Vagina (tissue), 2 donors: ENCODE results near the gene TTF2. TPM values are rescaled to one million over a fixed set of nuclear protein-coding genes. Genes with fewer than 3 reads are reported as not detected.

Experiments used
- DNase-seq, 2 donors: peaks; one replicate each; pipeline ENCODE4 v3.0.0-alpha.2; 2017; ENCODE audit errors: extremely low spot score in 2 of 2
- H3K27ac ChIP-seq: fragments of 200-600 bp; sonication (generic); one replicate; pipeline ENCODE4 v1.5.1; 2019
- H3K27me3 ChIP-seq: fragments of 200-600 bp; sonication (generic); one replicate; pipeline ENCODE4 v1.5.1; 2019
- H3K36me3 ChIP-seq, 2 donors: fragments of 200-600 bp; sonication (generic); one replicate each; pipeline ENCODE4 v1.5.1; 2017 to 2019
- H3K4me1 ChIP-seq: fragments of 200-600 bp; sonication (generic); one replicate; pipeline ENCODE4 v1.5.1; 2019
- H3K4me3 ChIP-seq, 2 donors: fragments of 200-600 bp; sonication (generic); 1 replicate in 1 of 2; 2 replicates in 1 of 2; pipeline ENCODE4 v1.5.1; 2016 to 2019
- H3K9me3 ChIP-seq: fragments of 200-600 bp; sonication (generic); one replicate; pipeline ENCODE4 v1.5.1; 2019
- POLR2A ChIP-seq, 2 donors: fragments of 450-650 bp; IDR thresholded peaks; one replicate each; pipeline ENCODE4 v1.6.1; 2017; ENCODE audit warnings: antibody characterized with exemption in 2 of 2, mild to moderate bottlenecking in 2 of 2, moderate library complexity in 2 of 2
- POLR2AphosphoS5 ChIP-seq, 2 donors: sonication (generic); formaldehyde crosslinking; IDR thresholded peaks; one replicate each; pipeline ENCODE4 v1.9.0; 2017; ENCODE audit warnings: antibody characterized with exemption in 2 of 2, mild to moderate bottlenecking in 2 of 2, low read depth in 1 of 2; ENCODE audit not compliant: insufficient read depth in 1 of 2
- intact Hi-C: fragments of 100-400 bp; cut with DNase I; formaldehyde crosslinking; loops from one replicate; pipeline ENCODE4 v1.15.1; 2023
- total RNA-seq: library from RNA; depleted of rRNA; stranded (reverse); fragments of >200 nt; gene quantifications from one replicate; pipeline ENCODE4 v1.2.3, GENCODE V29; 2016
- TF ChIP-seq, protein P1 (sequence below), 3 experiments: fragments of 450-650 bp in 2 of 3; fragments of 200-600 bp in 1 of 3; sonication (generic) in 1 of 3; IDR thresholded peaks; one replicate each; pipeline ENCODE4 v1.5.1; 2017 to 2019; ENCODE audit warnings: antibody characterized with exemption in 3 of 3, mild to moderate bottlenecking in 2 of 3, moderate library complexity in 2 of 3

Gene TTF2
- total RNA-seq, 1 donor from 2014 or later: 7.6 TPM

DNA sequence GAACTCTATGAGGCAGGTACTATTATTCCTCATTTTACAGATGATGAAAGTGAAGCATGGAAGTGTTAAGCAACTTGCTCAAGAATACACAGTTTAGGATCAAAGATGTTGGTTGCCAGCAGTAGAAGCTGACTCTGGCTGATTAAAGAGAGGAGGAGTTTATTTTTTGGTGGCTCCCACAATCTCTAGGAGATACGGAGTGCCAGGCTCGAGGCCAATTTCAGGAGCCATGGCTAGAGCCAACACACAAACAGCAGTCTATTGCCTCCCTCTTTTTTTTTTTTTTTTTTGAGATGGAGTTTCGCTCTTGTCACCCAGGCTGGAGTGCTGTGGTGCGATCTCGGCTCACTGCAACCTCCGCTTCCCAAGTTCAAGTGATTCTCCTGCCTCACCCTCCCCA is 19.6 kb downstream of the TTF2 start:
- peaks cover 0 to 52% of the 10 kb centered on the region in 2 donors for H3K36me3 ChIP-seq
- TF ChIP-seq POLR2A (IDR thresholded peaks at IDR 0.05) (no peak), POLR2AphosphoS5 (IDR thresholded peaks at IDR 0.05; ENCODE audit: insufficient read depth in 1 of 2, low read depth in 1 of 2) (no peak)
- TF ChIP-seq, protein P1, sequence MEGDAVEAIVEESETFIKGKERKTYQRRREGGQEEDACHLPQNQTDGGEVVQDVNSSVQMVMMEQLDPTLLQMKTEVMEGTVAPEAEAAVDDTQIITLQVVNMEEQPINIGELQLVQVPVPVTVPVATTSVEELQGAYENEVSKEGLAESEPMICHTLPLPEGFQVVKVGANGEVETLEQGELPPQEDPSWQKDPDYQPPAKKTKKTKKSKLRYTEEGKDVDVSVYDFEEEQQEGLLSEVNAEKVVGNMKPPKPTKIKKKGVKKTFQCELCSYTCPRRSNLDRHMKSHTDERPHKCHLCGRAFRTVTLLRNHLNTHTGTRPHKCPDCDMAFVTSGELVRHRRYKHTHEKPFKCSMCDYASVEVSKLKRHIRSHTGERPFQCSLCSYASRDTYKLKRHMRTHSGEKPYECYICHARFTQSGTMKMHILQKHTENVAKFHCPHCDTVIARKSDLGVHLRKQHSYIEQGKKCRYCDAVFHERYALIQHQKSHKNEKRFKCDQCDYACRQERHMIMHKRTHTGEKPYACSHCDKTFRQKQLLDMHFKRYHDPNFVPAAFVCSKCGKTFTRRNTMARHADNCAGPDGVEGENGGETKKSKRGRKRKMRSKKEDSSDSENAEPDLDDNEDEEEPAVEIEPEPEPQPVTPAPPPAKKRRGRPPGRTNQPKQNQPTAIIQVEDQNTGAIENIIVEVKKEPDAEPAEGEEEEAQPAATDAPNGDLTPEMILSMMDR (IDR thresholded peaks at IDR 0.05): no peak
- no peak overlapping the region for H3K27ac ChIP-seq
- H3K4me1 ChIP-seq: no peaks in the 10 kb centered on the region
- H3K27me3 ChIP-seq: no peaks in the 10 kb centered on the region
- intact Hi-C loops: no loop called here
- H3K9me3 ChIP-seq: no peaks in the 10 kb centered on the region
- DNase-seq: no peak
- H3K4me3 ChIP-seq: no peak overlapping the region

- DNase-seq: no peak
- no peak overlapping the region for H3K27ac ChIP-seq
- TF ChIP-seq POLR2AphosphoS5 (IDR thresholded peaks at IDR 0.05; ENCODE audit: insufficient read depth in 1 of 2, low read depth in 1 of 2): no peak
- TF ChIP-seq POLR2A (IDR thresholded peaks at IDR 0.05): no peak
- TF ChIP-seq, protein P1 (IDR thresholded peaks at IDR 0.05): no peak
- no peak overlapping the region for H3K4me3 ChIP-seq
- no peaks in the 10 kb centered on the region for H3K9me3 ChIP-seq
- peaks cover 0 to 29% of the 10 kb centered on the region in 2 donors for H3K36me3 ChIP-seq
- intact Hi-C loops: no loop called here
- H3K4me1 ChIP-seq: no peaks in the 10 kb centered on the region
- H3K27me3 ChIP-seq: no peaks in the 10 kb centered on the region
Measured at GRCh38 chr1:117084231-117084630, 24.1 kb downstream of the TTF2 start.

GRCh38 chr1:117087686-117088085 is 27.6 kb downstream of the TTF2 start:
- no peaks in the 10 kb centered on the region for H3K9me3 ChIP-seq
- no peak for DNase-seq
- no peaks in the 10 kb centered on the region for H3K27me3 ChIP-seq
- intact Hi-C loops: no loop called here
- no peak overlapping the region for H3K4me3 ChIP-seq
- no peak for TF ChIP-seq POLR2A (IDR thresholded peaks at IDR 0.05)
- TF ChIP-seq, protein P1 (IDR thresholded peaks at IDR 0.05): no peak
- TF ChIP-seq POLR2AphosphoS5 (IDR thresholded peaks at IDR 0.05; ENCODE audit: insufficient read depth in 1 of 2, low read depth in 1 of 2): no peak
- no peaks in the 10 kb centered on the region for H3K36me3 ChIP-seq
- no peaks in the 10 kb centered on the region for H3K4me1 ChIP-seq
- H3K27ac ChIP-seq: no peak overlapping the region

DNA sequence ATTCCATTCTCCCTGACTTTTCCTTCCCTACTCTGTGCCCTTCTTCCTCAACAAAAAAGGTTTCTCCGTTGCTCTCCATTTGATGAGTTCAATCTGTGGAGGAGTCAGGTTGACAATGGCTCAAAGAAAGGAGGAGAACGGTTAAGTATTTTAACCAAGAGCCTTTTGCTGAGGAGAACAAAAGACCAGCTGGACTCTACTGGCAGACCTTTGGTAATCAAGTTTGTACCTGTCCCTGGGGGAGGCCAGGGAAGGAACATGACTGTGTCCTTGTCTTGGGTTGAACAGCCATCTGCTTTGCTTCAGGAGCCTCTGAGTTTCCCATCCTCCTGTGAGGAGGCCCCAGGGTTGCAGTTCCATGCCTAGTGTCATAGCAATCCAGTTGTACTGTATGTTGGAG is 29.9 kb downstream of the TTF2 start:
- no peaks in the 10 kb centered on the region for H3K9me3 ChIP-seq
- no peak for DNase-seq
- H3K27ac ChIP-seq: no peak overlapping the region
- TF ChIP-seq POLR2A (IDR thresholded peaks at IDR 0.05): no peak
- TF ChIP-seq POLR2AphosphoS5 (IDR thresholded peaks at IDR 0.05; ENCODE audit: insufficient read depth in 1 of 2, low read depth in 1 of 2): no peak
- TF ChIP-seq, protein P1 (IDR thresholded peaks at IDR 0.05): no peak
- intact Hi-C loops: no loop called here
- no peaks in the 10 kb centered on the region for H3K27me3 ChIP-seq
- no peaks in the 10 kb centered on the region for H3K4me1 ChIP-seq
- H3K4me3 ChIP-seq: no peak overlapping the region
- H3K36me3 ChIP-seq: no peaks in the 10 kb centered on the region

DNA sequence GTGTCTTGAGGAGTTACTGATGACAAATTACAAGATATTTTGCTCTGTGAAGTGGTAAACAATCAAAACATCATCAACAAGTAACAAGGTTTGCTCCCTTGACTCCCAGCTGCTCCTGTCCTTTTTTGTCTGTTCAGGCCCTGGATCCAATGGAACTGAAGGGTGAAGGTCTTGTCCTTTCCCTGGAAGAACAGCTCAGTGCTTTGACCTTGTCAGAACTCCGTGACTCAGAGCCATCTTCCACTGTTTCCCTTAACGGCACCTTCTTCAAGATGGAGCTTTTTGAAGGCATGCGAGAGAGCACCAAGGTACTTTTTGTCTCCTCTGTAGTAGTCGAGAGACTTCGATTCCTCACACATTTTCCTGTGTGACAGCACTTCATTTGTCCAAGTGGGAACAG is 32.5 kb downstream of the TTF2 start:
- Histone ChIP-seq H3K9me3 (no peaks in the 10 kb centered on the region), H3K4me1 (no peaks in the 10 kb centered on the region), H3K27me3 (no peaks in the 10 kb centered on the region), H3K36me3 (no peaks in the 10 kb centered on the region), H3K27ac (peak overlapping the region; percentile 68), H3K4me3 (no peak overlapping the region)
- no peak for DNase-seq
- intact Hi-C loops: no loop called here
- no peak for TF ChIP-seq POLR2A (IDR thresholded peaks at IDR 0.05)
- TF ChIP-seq, protein P1 (IDR thresholded peaks at IDR 0.05): no peak
- TF ChIP-seq POLR2AphosphoS5 (IDR thresholded peaks at IDR 0.05; ENCODE audit: insufficient read depth in 1 of 2, low read depth in 1 of 2): no peak
